ENCODE data around the gene SLC43A3. TPM values are rescaled to one million over a fixed set of nuclear protein-coding genes. Genes with fewer than 3 reads are reported as not detected.

Gene SLC43A3
- total and polyA plus RNA-seq, 9 donors = 17.0 to 69.3 (median 36.3) TPM

DNA sequence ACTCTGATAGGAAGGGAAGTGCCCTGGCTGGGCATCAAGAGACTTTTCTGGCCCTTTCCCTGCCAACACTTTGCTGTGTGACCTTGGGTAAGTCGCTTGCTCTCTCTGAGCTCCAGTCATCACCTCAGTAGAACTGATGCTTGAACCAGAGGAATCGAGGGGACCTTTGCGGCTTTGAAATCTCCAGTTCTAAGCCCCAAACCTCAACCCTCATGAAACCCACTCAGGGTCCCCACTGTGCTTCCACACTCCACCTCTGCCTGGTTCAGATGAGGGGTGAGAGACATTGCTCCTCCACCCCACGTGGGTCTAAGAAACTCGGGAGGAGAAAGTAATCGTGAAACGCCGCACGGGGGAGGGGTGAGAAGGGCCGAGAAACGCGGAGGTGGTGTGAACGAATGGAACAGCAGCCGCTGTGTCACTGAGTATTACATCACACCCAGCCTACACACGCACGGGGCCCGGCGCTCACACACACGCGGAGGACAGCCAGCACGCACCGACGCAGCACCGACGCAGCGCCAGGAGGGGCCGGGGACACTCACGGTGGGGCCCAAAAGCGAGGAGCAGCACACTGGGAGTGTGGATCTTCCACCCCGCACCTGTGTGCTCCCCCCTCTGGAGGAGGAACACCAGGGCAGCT lies 37.7 kb upstream of the SLC43A3 start:
- Histone ChIP-seq H3K36me3 (no peaks in the 10 kb centered on the region), H3K4me1 (ENCODE audit: insufficient read depth) (peaks cover 2% of the 10 kb centered on the region), H3K9me3 (no peaks in the 10 kb centered on the region), H3K27ac (no peak overlapping the region), H3K27me3 (peaks cover 6% of the 10 kb centered on the region), H3K4me3 (no peak overlapping the region)
- DNase-seq = no peak
- no peak for TF ChIP-seq EP300 (IDR thresholded peaks at IDR 0.05)
- TF ChIP-seq, protein P1, sequence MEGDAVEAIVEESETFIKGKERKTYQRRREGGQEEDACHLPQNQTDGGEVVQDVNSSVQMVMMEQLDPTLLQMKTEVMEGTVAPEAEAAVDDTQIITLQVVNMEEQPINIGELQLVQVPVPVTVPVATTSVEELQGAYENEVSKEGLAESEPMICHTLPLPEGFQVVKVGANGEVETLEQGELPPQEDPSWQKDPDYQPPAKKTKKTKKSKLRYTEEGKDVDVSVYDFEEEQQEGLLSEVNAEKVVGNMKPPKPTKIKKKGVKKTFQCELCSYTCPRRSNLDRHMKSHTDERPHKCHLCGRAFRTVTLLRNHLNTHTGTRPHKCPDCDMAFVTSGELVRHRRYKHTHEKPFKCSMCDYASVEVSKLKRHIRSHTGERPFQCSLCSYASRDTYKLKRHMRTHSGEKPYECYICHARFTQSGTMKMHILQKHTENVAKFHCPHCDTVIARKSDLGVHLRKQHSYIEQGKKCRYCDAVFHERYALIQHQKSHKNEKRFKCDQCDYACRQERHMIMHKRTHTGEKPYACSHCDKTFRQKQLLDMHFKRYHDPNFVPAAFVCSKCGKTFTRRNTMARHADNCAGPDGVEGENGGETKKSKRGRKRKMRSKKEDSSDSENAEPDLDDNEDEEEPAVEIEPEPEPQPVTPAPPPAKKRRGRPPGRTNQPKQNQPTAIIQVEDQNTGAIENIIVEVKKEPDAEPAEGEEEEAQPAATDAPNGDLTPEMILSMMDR (IDR thresholded peaks at IDR 0.05) = no peak
- TF ChIP-seq POLR2A (IDR thresholded peaks at IDR 0.05) = no peak
- WGBS, 3 donors = 43 to 60% (median 44%) methylated on average over 30 of the region's 30 CpGs
- intact Hi-C loops (cut with DNase I) = loop anchor here in 2 of 4 donors (5.0 to 10.0 kb wide), 2 partner anchors 58 to 110 kb away; no protein-coding TSS in a partner anchor

DNA sequence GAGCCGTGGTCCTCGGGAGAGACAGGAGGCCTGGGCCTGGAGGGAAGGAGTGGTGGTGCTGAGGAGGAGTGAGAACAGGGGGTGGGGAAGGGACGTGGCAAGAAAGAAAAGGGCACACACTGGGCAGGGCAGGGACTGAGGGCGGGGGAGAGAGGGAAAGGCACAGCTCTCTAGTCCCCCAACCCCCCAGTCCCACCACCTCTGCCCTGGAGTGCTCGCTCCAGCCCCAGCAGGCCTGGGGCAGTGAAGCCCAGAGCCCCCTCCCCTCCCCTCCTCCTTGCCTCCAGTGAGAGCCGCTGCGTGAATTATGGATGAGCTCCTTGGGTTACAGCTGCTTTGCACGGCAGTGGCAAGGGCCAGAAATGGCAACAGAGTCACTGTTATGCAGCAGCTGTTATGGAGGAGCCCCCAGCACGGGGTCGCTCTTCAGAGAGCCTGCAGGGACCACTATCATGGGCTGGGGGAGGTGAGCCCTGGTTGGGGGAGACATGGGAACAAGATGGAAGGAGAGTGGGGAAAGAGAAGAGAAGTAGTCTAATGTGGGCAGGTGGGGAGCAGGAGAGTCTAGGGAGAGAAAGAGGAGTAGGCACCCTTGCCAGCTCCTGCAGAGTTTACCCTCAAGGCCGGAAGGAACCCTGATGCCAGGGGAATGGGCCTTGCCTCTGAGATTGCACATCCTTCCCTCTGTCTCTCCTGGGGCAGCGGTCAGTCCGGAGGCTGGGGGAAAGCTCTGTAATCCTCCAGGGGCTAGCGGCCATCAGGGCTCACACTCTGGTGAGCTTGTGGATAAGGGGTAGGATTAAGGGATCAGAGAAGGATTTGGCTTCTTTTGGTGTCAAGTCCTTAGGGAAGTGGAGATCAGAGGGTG lies 37.0 kb upstream of the SLC43A3 start:
- no peaks in the 10 kb centered on the region for H3K36me3 ChIP-seq
- peaks cover 6% of the 10 kb centered on the region for H3K27me3 ChIP-seq
- H3K4me1 ChIP-seq (ENCODE audit: insufficient read depth) = peaks cover 6% of the 10 kb centered on the region
- WGBS, 3 donors = 66 to 71% (median 70%) methylated on average over 14 of the region's 14 CpGs
- no peak overlapping the region for H3K27ac ChIP-seq
- no peak overlapping the region for H3K4me3 ChIP-seq
- no peaks in the 10 kb centered on the region for H3K9me3 ChIP-seq
- intact Hi-C loops (cut with DNase I) = loop anchor here in 2 of 4 donors (5.0 to 10.0 kb wide), 2 partner anchors 58 to 109 kb away; no protein-coding TSS in a partner anchor
- no peak for DNase-seq
- TF ChIP-seq, protein P1 (IDR thresholded peaks at IDR 0.05) = no peak
- TF ChIP-seq EP300 (IDR thresholded peaks at IDR 0.05) = no peak
- no peak for TF ChIP-seq POLR2A (IDR thresholded peaks at IDR 0.05)

- intact Hi-C loops (cut with DNase I) = loop anchor here in 2 of 4 donors (5.0 to 10.0 kb wide), 2 partner anchors 60 to 108 kb away; no protein-coding TSS in a partner anchor
- Histone ChIP-seq H3K4me3 (no peak overlapping the region), H3K27ac (no peak overlapping the region), H3K27me3 (peaks cover 6% of the 10 kb centered on the region), H3K36me3 (no peaks in the 10 kb centered on the region), H3K9me3 (no peaks in the 10 kb centered on the region), H3K4me1 (ENCODE audit: insufficient read depth) (peaks cover 9% of the 10 kb centered on the region)
- TF ChIP-seq POLR2A (IDR thresholded peaks at IDR 0.05) (no peak), EP300 (IDR thresholded peaks at IDR 0.05) (no peak)
- TF ChIP-seq, protein P1 (IDR thresholded peaks at IDR 0.05) = no peak
- 79 to 98% (median 85%) methylated on average over 3 of the region's 3 CpGs for WGBS, 3 donors
- no peak for DNase-seq
Observed at GRCh38 chr11:57462597-57462996, 35.7 kb upstream of the SLC43A3 start.

DNA sequence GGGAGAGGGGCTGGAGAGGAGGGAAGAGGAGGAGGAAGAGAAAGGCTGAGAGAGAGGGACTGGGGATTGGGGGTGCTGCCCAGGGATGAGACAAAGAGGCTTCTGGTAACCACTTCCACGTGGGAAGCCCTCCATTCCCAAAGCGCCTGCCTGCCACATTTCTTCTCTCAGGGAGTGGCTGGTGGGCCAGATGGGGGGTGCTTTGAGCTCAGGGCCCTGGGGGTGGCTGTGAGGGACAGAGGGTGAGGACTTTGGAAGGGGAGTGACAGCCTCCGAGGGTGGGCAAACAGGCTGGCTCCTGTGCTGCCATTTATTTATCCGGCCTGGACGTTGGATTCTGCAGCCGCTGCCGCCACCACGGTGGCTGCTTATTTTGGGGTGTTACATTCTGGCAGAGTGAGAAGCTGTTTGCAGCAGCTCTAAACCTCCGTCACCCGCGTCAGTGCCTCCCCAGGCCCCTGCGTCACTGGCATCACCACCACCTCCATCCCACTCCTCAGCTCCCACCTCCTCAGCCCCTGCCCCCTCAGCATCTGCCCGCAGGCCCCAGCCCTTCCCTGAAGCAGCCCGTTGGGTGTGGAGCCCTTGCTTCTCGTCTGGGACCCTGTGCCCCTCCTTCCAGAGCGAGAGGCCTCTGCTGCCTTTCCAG lies 35.0 kb upstream of the SLC43A3 start:
- H3K27me3 ChIP-seq = peaks cover 6% of the 10 kb centered on the region
- intact Hi-C loops (cut with DNase I) = loop anchor here in 2 of 4 donors (5.0 to 10.0 kb wide), 2 partner anchors 60 to 107 kb away; no protein-coding TSS in a partner anchor

More for the DNA sequence above, 35.0 kb upstream of the SLC43A3 start:
- H3K4me1 ChIP-seq (ENCODE audit: insufficient read depth) = peaks cover 9% of the 10 kb centered on the region
- no peak for DNase-seq
- WGBS, 3 donors = 65 to 70% (median 65%) methylated on average over 16 of the region's 16 CpGs
- H3K4me3 ChIP-seq = no peak overlapping the region
- H3K36me3 ChIP-seq = no peaks in the 10 kb centered on the region
- H3K27ac ChIP-seq = no peak overlapping the region
- TF ChIP-seq, protein P1 (IDR thresholded peaks at IDR 0.05) = no peak
- TF ChIP-seq POLR2A (IDR thresholded peaks at IDR 0.05) (no peak), EP300 (IDR thresholded peaks at IDR 0.05) (no peak)
- no peaks in the 10 kb centered on the region for H3K9me3 ChIP-seq

All from ovary (tissue), 9 donors.